DND-41 (cell line): ENCODE results near the gene MASP1.

Experiments
- ATAC-seq: fragments of 200-7000 bp; cut with Tn5 transposase; 3 replicates; pipeline ENCODE4 v1.9.1; 2021; ENCODE audit warnings: low read depth; ENCODE audit not compliant: insufficient read depth
- DNase-seq: peaks from one replicate; pipeline ENCODE4 v3.0.0-alpha.2; 2020
- H2AFZ ChIP-seq: 2 replicates; pipeline ENCODE4 v1.6.0; 2012; ENCODE audit warnings: low read depth, low read length
- H3K27ac ChIP-seq: 2 replicates; pipeline ENCODE4 v1.5.1; 2012; ENCODE audit warnings: low read length, inconsistent platforms
- H3K27me3 ChIP-seq: fragments of 200-600 bp; sonication (generic); 2 replicates; pipeline ENCODE4 v1.6.0; 2012; ENCODE audit warnings: low read length, mild to moderate bottlenecking, inconsistent platforms; ENCODE audit not compliant: insufficient read depth, poor library complexity
- H3K36me3 ChIP-seq: 2 replicates; pipeline ENCODE4 v1.5.1; 2012; ENCODE audit warnings: low read length, inconsistent platforms; ENCODE audit not compliant: insufficient read depth
- H3K4me1 ChIP-seq: 2 replicates; pipeline ENCODE4 v1.5.1; 2012; ENCODE audit warnings: mild to moderate bottlenecking, low read length; ENCODE audit not compliant: insufficient read depth
- H3K4me2 ChIP-seq: 2 replicates; pipeline ENCODE4 v1.6.0; 2012; ENCODE audit warnings: mild to moderate bottlenecking, moderate library complexity, low read length, inconsistent platforms; ENCODE audit not compliant: insufficient read depth
- H3K4me3 ChIP-seq, 2 experiments: fragments of 200-600 bp in 1 of 2; shearing (Covaris generic) in 1 of 2; 2 replicates each; pipeline ENCODE4 v1.5.1; 2012 to 2016; ENCODE audit warnings: inconsistent platforms in 2 of 2, low read length in 2 of 2, mild to moderate bottlenecking in 2 of 2, low read depth in 1 of 2, moderate library complexity in 1 of 2
- H3K79me2 ChIP-seq: 2 replicates; pipeline ENCODE4 v1.6.0; 2012; ENCODE audit warnings: low read length, inconsistent platforms; ENCODE audit not compliant: insufficient read depth
- H3K9ac ChIP-seq: 2 replicates; pipeline ENCODE4 v1.6.0; 2012; ENCODE audit warnings: low read depth, mild to moderate bottlenecking, inconsistent platforms, low read length, moderate library complexity
- H3K9me3 ChIP-seq: 2 replicates; pipeline ENCODE4 v1.5.1; 2012; ENCODE audit warnings: low read length, moderate library complexity, mild to moderate bottlenecking, inconsistent platforms; ENCODE audit not compliant: insufficient read depth, severe bottlenecking
- H4K20me1 ChIP-seq: 2 replicates; pipeline ENCODE4 v1.6.0; 2012; ENCODE audit warnings: low read length; ENCODE audit not compliant: insufficient read depth
- EZH2 ChIP-seq: IDR thresholded peaks from 3 replicates; pipeline ENCODE4 v1.6.1; 2012; ENCODE audit warnings: borderline replicate concordance, low read depth, mild to moderate bottlenecking, moderate library complexity, low read length, inconsistent platforms; ENCODE audit not compliant: severe bottlenecking
- TF ChIP-seq, protein P1 (sequence below): IDR thresholded peaks from 2 replicates; pipeline ENCODE4 v1.5.1; 2012; ENCODE audit warnings: borderline replicate concordance, low read length, moderate library complexity, mild to moderate bottlenecking; ENCODE audit not compliant: poor library complexity, severe bottlenecking; ENCODE audit errors: extremely low read depth

MASP1 gene

GRCh38 chr3:187211532-187212195, 79.9 kb downstream of the MASP1 start:
- no peak for DNase-seq
- H4K20me1 ChIP-seq, result no peaks in the 10 kb centered on the region

DNA sequence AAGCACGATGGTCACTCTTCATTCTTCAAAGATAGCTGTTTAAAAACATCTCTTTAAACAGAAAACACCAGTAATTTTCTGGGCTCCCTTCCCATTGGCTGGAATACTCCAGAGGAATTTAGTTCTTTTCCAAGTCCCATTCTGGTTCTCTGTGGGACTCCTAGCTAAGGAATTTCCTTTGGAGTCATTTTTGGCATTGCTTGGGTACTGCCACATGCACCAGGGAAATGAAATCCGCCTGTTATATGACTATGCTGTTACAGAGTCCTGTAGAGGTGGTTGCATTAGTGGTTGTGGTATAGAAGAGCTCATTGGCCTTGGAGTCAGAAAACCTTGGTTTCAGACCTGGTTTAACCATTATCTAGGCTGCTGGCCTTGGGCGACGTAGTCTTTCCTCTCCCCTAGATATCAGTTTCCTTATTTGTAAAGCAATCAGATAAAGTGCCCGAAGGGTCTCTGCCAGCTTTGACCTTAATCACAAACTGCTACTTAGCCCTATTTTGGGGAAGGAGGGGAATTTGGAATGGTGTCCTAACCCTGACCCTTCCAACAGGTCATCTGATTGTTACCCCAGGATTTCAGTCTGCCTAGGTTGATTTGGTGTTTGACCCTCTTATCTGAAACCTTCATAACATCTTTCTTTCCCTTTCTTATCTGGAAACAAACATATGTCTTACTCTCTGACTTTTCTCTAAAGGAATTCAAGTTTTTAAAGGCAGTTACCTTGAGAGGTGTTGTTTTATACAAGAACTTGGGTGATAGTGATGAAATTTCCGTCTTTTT, 80.8 kb downstream of the MASP1 start:
- H4K20me1 ChIP-seq, result no peaks in the 10 kb centered on the region
- H3K4me2 ChIP-seq, result no peak overlapping the region
- H3K9me3 ChIP-seq, result no peaks in the 10 kb centered on the region
- H3K27me3 ChIP-seq, result peaks cover 17% of the 10 kb centered on the region
- DNase-seq, result no peak
- no peaks in the 10 kb centered on the region for H3K79me2 ChIP-seq
- TF ChIP-seq, protein P1, sequence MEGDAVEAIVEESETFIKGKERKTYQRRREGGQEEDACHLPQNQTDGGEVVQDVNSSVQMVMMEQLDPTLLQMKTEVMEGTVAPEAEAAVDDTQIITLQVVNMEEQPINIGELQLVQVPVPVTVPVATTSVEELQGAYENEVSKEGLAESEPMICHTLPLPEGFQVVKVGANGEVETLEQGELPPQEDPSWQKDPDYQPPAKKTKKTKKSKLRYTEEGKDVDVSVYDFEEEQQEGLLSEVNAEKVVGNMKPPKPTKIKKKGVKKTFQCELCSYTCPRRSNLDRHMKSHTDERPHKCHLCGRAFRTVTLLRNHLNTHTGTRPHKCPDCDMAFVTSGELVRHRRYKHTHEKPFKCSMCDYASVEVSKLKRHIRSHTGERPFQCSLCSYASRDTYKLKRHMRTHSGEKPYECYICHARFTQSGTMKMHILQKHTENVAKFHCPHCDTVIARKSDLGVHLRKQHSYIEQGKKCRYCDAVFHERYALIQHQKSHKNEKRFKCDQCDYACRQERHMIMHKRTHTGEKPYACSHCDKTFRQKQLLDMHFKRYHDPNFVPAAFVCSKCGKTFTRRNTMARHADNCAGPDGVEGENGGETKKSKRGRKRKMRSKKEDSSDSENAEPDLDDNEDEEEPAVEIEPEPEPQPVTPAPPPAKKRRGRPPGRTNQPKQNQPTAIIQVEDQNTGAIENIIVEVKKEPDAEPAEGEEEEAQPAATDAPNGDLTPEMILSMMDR, result no peak
- no peak for TF ChIP-seq EZH2
- no peak overlapping the region for H3K4me3 ChIP-seq
- no peak overlapping the region for H3K9ac ChIP-seq
- no peaks in the 10 kb centered on the region for H3K4me1 ChIP-seq
- H3K27ac ChIP-seq, result no peak overlapping the region
- no peak overlapping the region for H2AFZ ChIP-seq
- no peak for ATAC-seq
- no peaks in the 10 kb centered on the region for H3K36me3 ChIP-seq

More at GRCh38 chr3:187211532-187212195, 79.9 kb downstream of the MASP1 start:
- H3K4me3 ChIP-seq, result no peak overlapping the region
- H3K9ac ChIP-seq, result no peak overlapping the region
- H3K4me2 ChIP-seq, result no peak overlapping the region
- no peak overlapping the region for H2AFZ ChIP-seq
- no peaks in the 10 kb centered on the region for H3K79me2 ChIP-seq
- no peaks in the 10 kb centered on the region for H3K36me3 ChIP-seq
- H3K9me3 ChIP-seq, result no peaks in the 10 kb centered on the region
- ATAC-seq, result no peak
- no peak overlapping the region for H3K27ac ChIP-seq
- no peaks in the 10 kb centered on the region for H3K4me1 ChIP-seq
- peaks cover 17% of the 10 kb centered on the region for H3K27me3 ChIP-seq
- TF ChIP-seq, protein P1, result no peak
- no peak for TF ChIP-seq EZH2

- H3K4me3 ChIP-seq, result no peak overlapping the region
- ATAC-seq, result no peak
- H3K79me2 ChIP-seq, result no peaks in the 10 kb centered on the region
- no peaks in the 10 kb centered on the region for H3K36me3 ChIP-seq
- DNase-seq, result no peak
- H4K20me1 ChIP-seq, result no peaks in the 10 kb centered on the region
- H3K4me2 ChIP-seq, result no peak overlapping the region
- H3K27me3 ChIP-seq, result peaks cover 20% of the 10 kb centered on the region
- no peak overlapping the region for H3K9ac ChIP-seq
- H3K27ac ChIP-seq, result no peak overlapping the region
- no peaks in the 10 kb centered on the region for H3K9me3 ChIP-seq
- H2AFZ ChIP-seq, result no peak overlapping the region
- no peaks in the 10 kb centered on the region for H3K4me1 ChIP-seq
- TF ChIP-seq, protein P1, result no peak
- TF ChIP-seq EZH2, result no peak
Measured at GRCh38 chr3:187210091-187210490, 81.4 kb downstream of the MASP1 start.
